ENCODE results near the gene FBLN1.
"Not testable (repeated sequence)": the region's sequence is repeated elsewhere in the genome, so short reads cannot be mapped to it uniquely, and the experiment has no call there.

FBLN1 gene

GRCh38 chr22:45617948-45618347, 115.3 kb downstream of the FBLN1 start:
- no peaks in the 10 kb centered on the region for H3K27me3 ChIP-seq (ENCODE audit: low read length)
- no peaks in the 10 kb centered on the region for H3K9me2 ChIP-seq (replicated peaks; ENCODE audit: insufficient read depth, low read length)
- no peak overlapping the region for H3K4me3 ChIP-seq (ENCODE audit: insufficient read depth, low read length, poor library complexity, severe bottlenecking)

GRCh38 chr22:45620706-45621105, 118.0 kb downstream of the FBLN1 start:
- TF ChIP-seq CTCF (IDR thresholded peaks at IDR 0.05; ENCODE audit: insufficient read depth, low read length, poor library complexity, severe bottlenecking), result no peak
- no peak for TF ChIP-seq EZH2phosphoT487 (conservative IDR thresholded peaks at IDR 0.05; ENCODE audit: low read length)
- no peaks in the 10 kb centered on the region for H3F3A ChIP-seq (ENCODE audit: insufficient read depth)
- no peaks in the 10 kb centered on the region for H4K20me1 ChIP-seq (ENCODE audit: low read depth, low read length)
- H3K9me2 ChIP-seq (replicated peaks; ENCODE audit: insufficient read depth, low read length), result no peaks in the 10 kb centered on the region
- no peak overlapping the region for H3K9ac ChIP-seq (ENCODE audit: low read length)
- no peak overlapping the region for H3K27ac ChIP-seq (ENCODE audit: low read depth, low read length)
- no peak overlapping the region for H2AFZ ChIP-seq (ENCODE audit: low read depth, low read length, severe bottlenecking)
- H3K36me3 ChIP-seq (ENCODE audit: low read length), result no peaks in the 10 kb centered on the region
- H3K9me3 ChIP-seq (ENCODE audit: insufficient read depth, low read length), result no peaks in the 10 kb centered on the region
- H3K79me2 ChIP-seq (ENCODE audit: insufficient read depth, low read length), result no peaks in the 10 kb centered on the region
- H3K4me3 ChIP-seq (ENCODE audit: insufficient read depth, low read length, poor library complexity, severe bottlenecking), result no peak overlapping the region
- no peak overlapping the region for H3K4me2 ChIP-seq (ENCODE audit: low read depth, low read length, poor library complexity, severe bottlenecking)
- H3K27me3 ChIP-seq (ENCODE audit: low read length), result no peaks in the 10 kb centered on the region

More at GRCh38 chr22:45617948-45618347, 115.3 kb downstream of the FBLN1 start:
- H4K20me1 ChIP-seq (ENCODE audit: low read depth, low read length), result no peaks in the 10 kb centered on the region
- H3K79me2 ChIP-seq (ENCODE audit: insufficient read depth, low read length), result no peaks in the 10 kb centered on the region
- no peaks in the 10 kb centered on the region for H3K9me3 ChIP-seq (ENCODE audit: insufficient read depth, low read length)
- H3K27ac ChIP-seq (ENCODE audit: low read depth, low read length), result no peak overlapping the region
- no peak overlapping the region for H3K4me2 ChIP-seq (ENCODE audit: low read depth, low read length, poor library complexity, severe bottlenecking)
- H3K9ac ChIP-seq (ENCODE audit: low read length), result no peak overlapping the region
- no peak overlapping the region for H2AFZ ChIP-seq (ENCODE audit: low read depth, low read length, severe bottlenecking)
- no peaks in the 10 kb centered on the region for H3F3A ChIP-seq (ENCODE audit: insufficient read depth)
- TF ChIP-seq EZH2phosphoT487 (conservative IDR thresholded peaks at IDR 0.05; ENCODE audit: low read length) (no peak), CTCF (IDR thresholded peaks at IDR 0.05; ENCODE audit: insufficient read depth, low read length, poor library complexity, severe bottlenecking) (no peak)
- H3K36me3 ChIP-seq (ENCODE audit: low read length), result no peaks in the 10 kb centered on the region

GRCh38 chr22:45621836-45622600, 119.3 kb downstream of the FBLN1 start:
- H3K9me2 ChIP-seq (replicated peaks; ENCODE audit: insufficient read depth, low read length), result no peaks in the 10 kb centered on the region
- H2AFZ ChIP-seq (ENCODE audit: low read depth, low read length, severe bottlenecking), result no peak overlapping the region
- no peaks in the 10 kb centered on the region for H3K9me3 ChIP-seq (ENCODE audit: insufficient read depth, low read length)
- no peak overlapping the region for H3K27ac ChIP-seq (ENCODE audit: low read depth, low read length)
- H3F3A ChIP-seq (ENCODE audit: insufficient read depth), result no peaks in the 10 kb centered on the region
- H3K4me2 ChIP-seq (ENCODE audit: low read depth, low read length, poor library complexity, severe bottlenecking), result no peak overlapping the region
- H3K4me3 ChIP-seq (ENCODE audit: insufficient read depth, low read length, poor library complexity, severe bottlenecking), result no peak overlapping the region
- no peaks in the 10 kb centered on the region for H3K79me2 ChIP-seq (ENCODE audit: insufficient read depth, low read length)
- no peak overlapping the region for H3K9ac ChIP-seq (ENCODE audit: low read length)
- TF ChIP-seq EZH2phosphoT487 (conservative IDR thresholded peaks at IDR 0.05; ENCODE audit: low read length) (no peak), CTCF (IDR thresholded peaks at IDR 0.05; ENCODE audit: insufficient read depth, low read length, poor library complexity, severe bottlenecking) (no peak)
- no peaks in the 10 kb centered on the region for H3K36me3 ChIP-seq (ENCODE audit: low read length)
- no peaks in the 10 kb centered on the region for H3K27me3 ChIP-seq (ENCODE audit: low read length)
- H4K20me1 ChIP-seq (ENCODE audit: low read depth, low read length), result no peaks in the 10 kb centered on the region

- not testable (repeated sequence) for H3F3A ChIP-seq (ENCODE audit: insufficient read depth); H3K4me3 ChIP-seq (ENCODE audit: insufficient read depth, low read length, poor library complexity, severe bottlenecking); H3K9ac ChIP-seq (ENCODE audit: low read length); H2AFZ ChIP-seq (ENCODE audit: low read depth, low read length, severe bottlenecking); H3K36me3 ChIP-seq (ENCODE audit: low read length); H3K79me2 ChIP-seq (ENCODE audit: insufficient read depth, low read length); H3K9me2 ChIP-seq (replicated peaks; ENCODE audit: insufficient read depth, low read length); H3K9me3 ChIP-seq (ENCODE audit: insufficient read depth, low read length); H3K27ac ChIP-seq (ENCODE audit: low read depth, low read length); H4K20me1 ChIP-seq (ENCODE audit: low read depth, low read length); H3K4me2 ChIP-seq (ENCODE audit: low read depth, low read length, poor library complexity, severe bottlenecking); H3K27me3 ChIP-seq (ENCODE audit: low read length)
Measured at GRCh38 chr22:45623464-45624145, 120.9 kb downstream of the FBLN1 start.
